Embryonic facial prominence (tissue), 1 donor: ENCODE data around the gene ANXA6.
A peak's percentile ranks its signal among the peaks of the same experiment; 100 is the strongest.

ENCODE experiments used
- DNase-seq: peaks from one replicate; pipeline ENCODE4 v3.0.0-alpha.2; 2016; ENCODE audit errors: extremely low spot score

ANXA6 gene

GRCh38 chr5:151153766-151154272 lies 3.8 kb downstream of the ANXA6 start:
- no peak for DNase-seq

- no peak for DNase-seq
These were observed 4.3 kb downstream of the ANXA6 start for GRCh38 chr5:151153300-151153699.

- no peak for DNase-seq
These were observed 5.8 kb downstream of the ANXA6 start for GRCh38 chr5:151151793-151152192.

- DNase-seq = no peak
These were observed 6.3 kb downstream of the ANXA6 start for GRCh38 chr5:151151263-151151660.

- peak; percentile 61 for DNase-seq
These were observed 6.9 kb downstream of the ANXA6 start for GRCh38 chr5:151150471-151151262.

GRCh38 chr5:151148583-151148982 lies 9.0 kb downstream of the ANXA6 start:
- DNase-seq = no peak

- no peak for DNase-seq
These were observed 10.5 kb downstream of the ANXA6 start for GRCh38 chr5:151147033-151147432.

- no peak for DNase-seq
These were observed 11.5 kb downstream of the ANXA6 start for GRCh38 chr5:151146061-151146460.

- no peak for DNase-seq
These were observed 12.7 kb downstream of the ANXA6 start for GRCh38 chr5:151144922-151145321.

- DNase-seq = no peak
These were observed 13.3 kb downstream of the ANXA6 start for GRCh38 chr5:151144275-151144674.

GRCh38 chr5:151143645-151144044 lies 13.9 kb downstream of the ANXA6 start:
- DNase-seq = no peak

GRCh38 chr5:151142933-151143332 lies 14.6 kb downstream of the ANXA6 start:
- DNase-seq = no peak

- no peak for DNase-seq
These were observed 16.0 kb downstream of the ANXA6 start for GRCh38 chr5:151141535-151141934.

GRCh38 chr5:151140686-151141459 lies 16.7 kb downstream of the ANXA6 start:
- no peak for DNase-seq

- DNase-seq = no peak
These were observed 17.9 kb downstream of the ANXA6 start for GRCh38 chr5:151139646-151140045.

GRCh38 chr5:151139015-151139414 lies 18.6 kb downstream of the ANXA6 start:
- DNase-seq = no peak

GRCh38 chr5:151138114-151138513 lies 19.5 kb downstream of the ANXA6 start:
- no peak for DNase-seq

- no peak for DNase-seq
These were observed 20.3 kb downstream of the ANXA6 start for GRCh38 chr5:151137067-151137825.

GRCh38 chr5:151134228-151134627 lies 23.4 kb downstream of the ANXA6 start:
- no peak for DNase-seq

- DNase-seq = no peak
These were observed 24.6 kb downstream of the ANXA6 start for GRCh38 chr5:151132963-151133362.

GRCh38 chr5:151130922-151131891 lies 26.4 kb downstream of the ANXA6 start:
- no peak for DNase-seq
